Loucy (cell line): Measurements from ENCODE around the gene CACNB2.
"Not testable (repeated sequence)": the region's sequence is repeated elsewhere in the genome, so short reads cannot be mapped to it uniquely, and the experiment has no call there.

Experiments
- H2AFZ ChIP-seq: fragments of 200-600 bp; sonication (generic); 2 replicates; pipeline ENCODE4 v1.6.0; 2016; ENCODE audit warnings: antibody characterized with exemption, mild to moderate bottlenecking, low read length, moderate library complexity
- H3F3A ChIP-seq: fragments of 200-600 bp; 2 replicates; pipeline ENCODE4 v1.6.0; 2016; ENCODE audit warnings: antibody characterized with exemption, low read depth, mild to moderate bottlenecking
- H3K27me3 ChIP-seq: fragments of 200-600 bp; sonication (generic); 2 replicates; pipeline ENCODE4 v1.6.1; 2014; ENCODE audit warnings: low read length, mild to moderate bottlenecking; ENCODE audit not compliant: insufficient read depth, poor library complexity, severe bottlenecking
- H3K36me3 ChIP-seq: fragments of 200-600 bp; sonication (generic); 2 replicates; pipeline ENCODE4 v1.6.1; 2016; ENCODE audit warnings: low read length; ENCODE audit not compliant: insufficient read depth
- H3K4me1 ChIP-seq: fragments of 200-600 bp; sonication (generic); 2 replicates; pipeline ENCODE4 v1.5.1; 2014; ENCODE audit warnings: low read length, mild to moderate bottlenecking; ENCODE audit not compliant: insufficient read depth, poor library complexity, severe bottlenecking
- H3K4me2 ChIP-seq: fragments of 200-600 bp; sonication (generic); 2 replicates; pipeline ENCODE4 v1.6.0; 2014; ENCODE audit warnings: antibody characterized with exemption, low read length, low read depth, mild to moderate bottlenecking; ENCODE audit not compliant: poor library complexity, severe bottlenecking
- H3K4me3 ChIP-seq: fragments of 200-600 bp; sonication (generic); 2 replicates; pipeline ENCODE4 v1.5.1; 2014; ENCODE audit warnings: low read length, mild to moderate bottlenecking, mixed read lengths; ENCODE audit not compliant: poor library complexity, severe bottlenecking
- H3K79me2 ChIP-seq: fragments of 200-600 bp; sonication (generic); 2 replicates; pipeline ENCODE4 v1.6.1; 2014; ENCODE audit warnings: low read length; ENCODE audit not compliant: insufficient read depth
- H3K9ac ChIP-seq: fragments of 200-600 bp; sonication (generic); 2 replicates; pipeline ENCODE4 v1.6.0; 2014; ENCODE audit warnings: mild to moderate bottlenecking, low read depth, low read length, moderate library complexity; ENCODE audit not compliant: poor library complexity, severe bottlenecking
- H3K9me2 ChIP-seq: fragments of 200-600 bp; sonication (generic); replicated peaks from 2 replicates; pipeline ENCODE4 v1.6.1; 2016; ENCODE audit warnings: low read depth, low read length, mixed read lengths
- H3K9me3 ChIP-seq: fragments of 200-600 bp; sonication (generic); 2 replicates; pipeline ENCODE4 v1.6.1; 2014; ENCODE audit warnings: mild to moderate bottlenecking, antibody characterized with exemption, low read length, low read depth; ENCODE audit not compliant: insufficient read depth
- H4K20me1 ChIP-seq: fragments of 200-600 bp; sonication (generic); 2 replicates; pipeline ENCODE4 v1.6.0; 2014; ENCODE audit warnings: antibody characterized with exemption, low read length, mild to moderate bottlenecking; ENCODE audit not compliant: insufficient read depth, poor library complexity, severe bottlenecking
- CTCF ChIP-seq: fragments of 200-600 bp; sonication (generic); conservative IDR thresholded peaks from 2 replicates; pipeline ENCODE4 v1.5.1; 2014; ENCODE audit warnings: mild to moderate bottlenecking, antibody characterized with exemption, low read length
- EZH2phosphoT487 ChIP-seq: fragments of 200-600 bp; IDR thresholded peaks from 2 replicates; pipeline ENCODE4 v1.6.1; 2018; ENCODE audit warnings: antibody characterized with exemption, mild to moderate bottlenecking, moderate library complexity, borderline replicate concordance

The CACNB2 gene

GRCh38 chr10:18178854-18179483, 38.7 kb downstream of the CACNB2 start:
- Histone ChIP-seq H3K79me2 (no peaks in the 10 kb centered on the region), H2AFZ (no peak overlapping the region), H3K4me3 (no peak overlapping the region), H3K9ac (no peak overlapping the region), H3K9me2 (no peaks in the 10 kb centered on the region), H3F3A (no peaks in the 10 kb centered on the region), H3K4me2 (no peak overlapping the region), H3K4me1 (no peaks in the 10 kb centered on the region), H3K27me3 (no peaks in the 10 kb centered on the region), H4K20me1 (no peaks in the 10 kb centered on the region), H3K9me3 (no peaks in the 10 kb centered on the region), H3K36me3 (no peaks in the 10 kb centered on the region)
- TF ChIP-seq EZH2phosphoT487 (no peak), CTCF (no peak)

DNA sequence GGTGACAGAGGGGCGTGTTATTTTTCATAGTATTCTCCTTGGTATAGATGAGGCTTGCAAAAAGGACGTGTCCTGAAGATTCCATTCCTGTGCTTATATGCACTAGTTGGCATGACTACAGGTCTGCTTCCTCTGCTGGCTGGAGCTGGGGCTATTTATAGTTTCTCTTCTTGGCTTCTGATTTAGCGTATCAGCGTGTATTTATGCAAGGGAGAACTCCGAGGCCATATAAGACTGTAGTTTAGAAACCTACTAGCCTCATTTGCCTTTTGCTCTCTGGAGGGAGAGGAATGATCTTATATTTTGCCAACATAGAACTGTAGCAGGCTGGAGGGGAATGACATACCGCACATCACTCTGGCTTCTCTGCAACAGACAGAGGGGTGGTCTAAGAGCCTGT, 39.7 kb downstream of the CACNB2 start:
- Histone ChIP-seq H2AFZ (no peak overlapping the region), H3K4me2 (no peak overlapping the region), H4K20me1 (no peaks in the 10 kb centered on the region), H3K36me3 (no peaks in the 10 kb centered on the region), H3K9me2 (no peaks in the 10 kb centered on the region), H3K4me1 (no peaks in the 10 kb centered on the region), H3K9me3 (no peaks in the 10 kb centered on the region), H3K27me3 (no peaks in the 10 kb centered on the region), H3K9ac (no peak overlapping the region), H3F3A (no peaks in the 10 kb centered on the region), H3K79me2 (no peaks in the 10 kb centered on the region), H3K4me3 (no peak overlapping the region)
- TF ChIP-seq EZH2phosphoT487 = no peak
- TF ChIP-seq CTCF = no peak

GRCh38 chr10:18181382-18181781, 41.2 kb downstream of the CACNB2 start:
- not testable (repeated sequence) for H3K4me1 ChIP-seq, H3K4me2 ChIP-seq, H3K9me2 ChIP-seq, H3K79me2 ChIP-seq, H3K9me3 ChIP-seq, H3F3A ChIP-seq, H3K9ac ChIP-seq, H4K20me1 ChIP-seq, H3K4me3 ChIP-seq, H2AFZ ChIP-seq, H3K36me3 ChIP-seq, H3K27me3 ChIP-seq

DNA sequence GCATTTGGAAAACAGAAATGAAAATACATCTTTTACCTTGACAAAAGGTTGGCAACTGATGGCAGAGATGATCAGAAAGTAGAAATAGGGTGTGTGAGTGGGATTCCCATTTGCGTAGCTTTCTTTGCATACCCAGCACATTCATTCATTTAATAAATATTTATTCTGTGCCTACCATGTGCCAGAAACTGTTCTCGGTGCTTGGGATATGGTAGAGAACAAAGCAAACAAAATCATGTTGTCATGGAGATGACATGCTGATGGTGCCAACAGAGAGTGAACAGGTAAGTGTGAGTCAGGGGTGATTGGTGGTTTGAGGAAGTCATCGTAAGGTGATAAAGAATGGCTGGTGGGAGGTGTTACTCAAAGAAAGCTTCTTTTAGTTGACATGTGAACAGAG, 45.4 kb downstream of the CACNB2 start:
- Histone ChIP-seq H4K20me1 (no peaks in the 10 kb centered on the region), H2AFZ (no peak overlapping the region), H3K79me2 (no peaks in the 10 kb centered on the region), H3K4me3 (no peak overlapping the region), H3K36me3 (no peaks in the 10 kb centered on the region), H3K9me3 (no peaks in the 10 kb centered on the region), H3K9ac (no peak overlapping the region), H3K9me2 (no peaks in the 10 kb centered on the region), H3K4me2 (no peak overlapping the region), H3F3A (no peaks in the 10 kb centered on the region), H3K27me3 (no peaks in the 10 kb centered on the region), H3K4me1 (no peaks in the 10 kb centered on the region)
- TF ChIP-seq EZH2phosphoT487 (no peak), CTCF (no peak)
